ENCODE measurements around the gene CHN1.

- TF ChIP-seq CTCF (IDR thresholded peaks at IDR 0.05) (no peak), POLR2A (IDR thresholded peaks at IDR 0.05) (no peak)
Measured at GRCh38 chr2:174802459-174802858, 202.7 kb downstream of the CHN1 start.
